Loucy (cell line): ENCODE data around the gene NCOA7.

Source experiments
- H2AFZ ChIP-seq: fragments of 200-600 bp; sonication (generic); 2 replicates; pipeline ENCODE4 v1.6.0; 2016; ENCODE audit warnings: antibody characterized with exemption, mild to moderate bottlenecking, low read length, moderate library complexity
- H3F3A ChIP-seq: fragments of 200-600 bp; 2 replicates; pipeline ENCODE4 v1.6.0; 2016; ENCODE audit warnings: antibody characterized with exemption, low read depth, mild to moderate bottlenecking
- H3K27me3 ChIP-seq: fragments of 200-600 bp; sonication (generic); 2 replicates; pipeline ENCODE4 v1.6.1; 2014; ENCODE audit warnings: low read length, mild to moderate bottlenecking; ENCODE audit not compliant: insufficient read depth, poor library complexity, severe bottlenecking
- H3K36me3 ChIP-seq: fragments of 200-600 bp; sonication (generic); 2 replicates; pipeline ENCODE4 v1.6.1; 2016; ENCODE audit warnings: low read length; ENCODE audit not compliant: insufficient read depth
- H3K4me1 ChIP-seq: fragments of 200-600 bp; sonication (generic); 2 replicates; pipeline ENCODE4 v1.5.1; 2014; ENCODE audit warnings: low read length, mild to moderate bottlenecking; ENCODE audit not compliant: insufficient read depth, poor library complexity, severe bottlenecking
- H3K4me2 ChIP-seq: fragments of 200-600 bp; sonication (generic); 2 replicates; pipeline ENCODE4 v1.6.0; 2014; ENCODE audit warnings: antibody characterized with exemption, low read length, low read depth, mild to moderate bottlenecking; ENCODE audit not compliant: poor library complexity, severe bottlenecking
- H3K4me3 ChIP-seq: fragments of 200-600 bp; sonication (generic); 2 replicates; pipeline ENCODE4 v1.5.1; 2014; ENCODE audit warnings: low read length, mild to moderate bottlenecking, mixed read lengths; ENCODE audit not compliant: poor library complexity, severe bottlenecking
- H3K79me2 ChIP-seq: fragments of 200-600 bp; sonication (generic); 2 replicates; pipeline ENCODE4 v1.6.1; 2014; ENCODE audit warnings: low read length; ENCODE audit not compliant: insufficient read depth
- H3K9ac ChIP-seq: fragments of 200-600 bp; sonication (generic); 2 replicates; pipeline ENCODE4 v1.6.0; 2014; ENCODE audit warnings: mild to moderate bottlenecking, low read depth, low read length, moderate library complexity; ENCODE audit not compliant: poor library complexity, severe bottlenecking
- H3K9me2 ChIP-seq: fragments of 200-600 bp; sonication (generic); replicated peaks from 2 replicates; pipeline ENCODE4 v1.6.1; 2016; ENCODE audit warnings: low read depth, low read length, mixed read lengths
- H3K9me3 ChIP-seq: fragments of 200-600 bp; sonication (generic); 2 replicates; pipeline ENCODE4 v1.6.1; 2014; ENCODE audit warnings: mild to moderate bottlenecking, antibody characterized with exemption, low read length, low read depth; ENCODE audit not compliant: insufficient read depth
- H4K20me1 ChIP-seq: fragments of 200-600 bp; sonication (generic); 2 replicates; pipeline ENCODE4 v1.6.0; 2014; ENCODE audit warnings: antibody characterized with exemption, low read length, mild to moderate bottlenecking; ENCODE audit not compliant: insufficient read depth, poor library complexity, severe bottlenecking
- CTCF ChIP-seq: fragments of 200-600 bp; sonication (generic); conservative IDR thresholded peaks from 2 replicates; pipeline ENCODE4 v1.5.1; 2014; ENCODE audit warnings: mild to moderate bottlenecking, antibody characterized with exemption, low read length
- EZH2phosphoT487 ChIP-seq: fragments of 200-600 bp; IDR thresholded peaks from 2 replicates; pipeline ENCODE4 v1.6.1; 2018; ENCODE audit warnings: antibody characterized with exemption, mild to moderate bottlenecking, moderate library complexity, borderline replicate concordance

NCOA7 gene

GRCh38 chr6:125841356-125842090 lies 50.8 kb downstream of the NCOA7 start:
- no peak overlapping the region for H3K4me3 ChIP-seq
- no peaks in the 10 kb centered on the region for H3K36me3 ChIP-seq
- H3K9me2 ChIP-seq = no peaks in the 10 kb centered on the region
- H3F3A ChIP-seq = no peaks in the 10 kb centered on the region
- H3K79me2 ChIP-seq = peaks cover 45% of the 10 kb centered on the region
- no peak for TF ChIP-seq CTCF
- no peak for TF ChIP-seq EZH2phosphoT487
- no peaks in the 10 kb centered on the region for H4K20me1 ChIP-seq
- no peak overlapping the region for H2AFZ ChIP-seq
- no peaks in the 10 kb centered on the region for H3K27me3 ChIP-seq
- H3K9me3 ChIP-seq = no peaks in the 10 kb centered on the region
- H3K4me1 ChIP-seq = peaks cover 13% of the 10 kb centered on the region
- no peak overlapping the region for H3K4me2 ChIP-seq
- no peak overlapping the region for H3K9ac ChIP-seq

GRCh38 chr6:125842091-125842626 lies 51.4 kb downstream of the NCOA7 start:
- Histone ChIP-seq H4K20me1 (no peaks in the 10 kb centered on the region), H3K9me2 (no peaks in the 10 kb centered on the region), H3K9ac (no peak overlapping the region), H3K79me2 (peaks cover 45% of the 10 kb centered on the region), H3K36me3 (no peaks in the 10 kb centered on the region), H3K4me3 (no peak overlapping the region), H3K4me2 (no peak overlapping the region), H3K9me3 (no peaks in the 10 kb centered on the region), H3K4me1 (peaks cover 13% of the 10 kb centered on the region), H2AFZ (no peak overlapping the region), H3F3A (no peaks in the 10 kb centered on the region), H3K27me3 (no peaks in the 10 kb centered on the region)
- no peak for TF ChIP-seq EZH2phosphoT487
- TF ChIP-seq CTCF = no peak

- no peaks in the 10 kb centered on the region for H3K36me3 ChIP-seq
- no peak overlapping the region for H3K4me2 ChIP-seq
- no peaks in the 10 kb centered on the region for H3K27me3 ChIP-seq
- no peaks in the 10 kb centered on the region for H4K20me1 ChIP-seq
- no peak overlapping the region for H2AFZ ChIP-seq
- no peaks in the 10 kb centered on the region for H3F3A ChIP-seq
- TF ChIP-seq EZH2phosphoT487 (no peak), CTCF (no peak)
- H3K9me3 ChIP-seq = no peaks in the 10 kb centered on the region
- H3K4me1 ChIP-seq = peaks cover 13% of the 10 kb centered on the region
- no peak overlapping the region for H3K9ac ChIP-seq
- no peak overlapping the region for H3K4me3 ChIP-seq
- H3K9me2 ChIP-seq = no peaks in the 10 kb centered on the region
- H3K79me2 ChIP-seq = peaks cover 46% of the 10 kb centered on the region
Measured at GRCh38 chr6:125843593-125843992, 52.8 kb downstream of the NCOA7 start.
